Activated T-cell treated with anti-CD3 and anti-CD28 coated beads, Interleukin-2, amount 50 U/mL, for 72 hours (primary cell): ENCODE results near the gene IVD. TPM values are rescaled to one million over a fixed set of nuclear protein-coding genes. Genes with fewer than 3 reads are reported as not detected.
A peak's percentile ranks its signal among the peaks of the same experiment; 100 is the strongest.

Experiments
- ATAC-seq, 2 donors: fragments of 150-1000 bp; cut with Tn5 transposase; replicated peaks in 1 of 2; 2 replicates each; pipeline ENCODE4 v1.10.0; 2021; ENCODE audit warnings: moderate library complexity in 2 of 2, mild to moderate bottlenecking in 1 of 2
- DNase-seq, 2 donors: peaks; one replicate each; pipeline ENCODE4 v3.0.0; 2021 to 2022; ENCODE audit warnings: mixed read lengths in 1 of 2
- H3K27ac Mint-ChIP-seq: one replicate; pipeline ENCODE4 v1.8.0; 2022; ENCODE audit warnings: mild to moderate bottlenecking, moderate library complexity, mixed read lengths
- H3K27me3 Mint-ChIP-seq: one replicate; pipeline ENCODE4 v1.8.0; 2022; ENCODE audit warnings: low read depth, mixed read lengths
- H3K36me3 Mint-ChIP-seq, 2 donors: one replicate each; pipeline ENCODE4 v1.8.0; 2022; ENCODE audit warnings: mixed read lengths in 2 of 2, mild to moderate bottlenecking in 1 of 2; ENCODE audit not compliant: insufficient read depth in 2 of 2
- H3K4me1 Mint-ChIP-seq: one replicate; pipeline ENCODE4 v1.8.0; 2022; ENCODE audit warnings: low read depth, mixed read lengths
- H3K4me3 Mint-ChIP-seq, 2 donors: one replicate each; pipeline ENCODE4 v1.8.0; 2022; ENCODE audit warnings: mild to moderate bottlenecking in 2 of 2, mixed read lengths in 2 of 2, moderate library complexity in 2 of 2
- H3K9me3 Mint-ChIP-seq, 2 donors: one replicate each; pipeline ENCODE4 v1.8.0; 2022; ENCODE audit warnings: mixed read lengths in 2 of 2
- total RNA-seq, 2 donors: library from RNA; stranded (reverse); gene quantifications; one replicate each; pipeline ENCODE4 v1.2.3, GENCODE V29; 2022

IVD gene
- total RNA-seq, result 10 to 100 TPM; 61.2 to 75.5 TPM

- Mint-ChIP-seq H3K9me3 (no peaks in the 10 kb centered on the region), H3K36me3 (peaks cover under 1 to 9% of the 10 kb centered on the region in 2 donors), H3K27me3 (no peaks in the 10 kb centered on the region), H3K27ac (peak within 1 kb of the TSS; percentile 98), H3K4me3 (peak within 1 kb of the TSS; percentile 88 to 99), H3K4me1 (peaks cover 58% of the 10 kb centered on the region)
- ATAC-seq, result peak; percentile 94 to 96
- peak; percentile 93 for DNase-seq
These were observed at the start of gene IVD for GRCh38 chr15:40405501-40406381. Gene IVD (plus strand): TSS chr15:40405795. CDS start chr15:40405828, 33 bp downstream.

- ATAC-seq (no peak), DNase-seq (no peak)
- H3K4me3 Mint-ChIP-seq, result no peak overlapping the region
- no peaks in the 10 kb centered on the region for H3K9me3 Mint-ChIP-seq
- no peaks in the 10 kb centered on the region for H3K36me3 Mint-ChIP-seq
- H3K27me3 Mint-ChIP-seq, result peaks cover 18% of the 10 kb centered on the region
- H3K27ac Mint-ChIP-seq, result no peak overlapping the region
- H3K4me1 Mint-ChIP-seq, result no peaks in the 10 kb centered on the region
These were observed 49.5 kb upstream of the IVD start for GRCh38 chr15:40355976-40356585.

- no peak overlapping the region for H3K27ac Mint-ChIP-seq
- H3K9me3 Mint-ChIP-seq, result no peaks in the 10 kb centered on the region
These were observed 48.3 kb upstream of the IVD start for GRCh38 chr15:40357246-40357645.

GRCh38 chr15:40357723-40358470 is 47.7 kb upstream of the IVD start, which contains the start of gene DISP2:
Gene DISP2 (plus strand): TSS chr15:40358219. CDS start chr15:40358322, 103 bp downstream.
- Mint-ChIP-seq H3K9me3 (no peaks in the 10 kb centered on the region), H3K27me3 (peaks cover 18% of the 10 kb centered on the region), H3K4me1 (no peaks in the 10 kb centered on the region), H3K27ac (no peak within 1 kb of the TSS), H3K4me3 (peak within 1 kb of the TSS; percentile 85 to 91), H3K36me3 (no peaks in the 10 kb centered on the region)
- ATAC-seq, result peak; percentile 94 to 97
- DNase-seq, result peak; percentile 91 to 97

More at GRCh38 chr15:40357246-40357645, 48.3 kb upstream of the IVD start:
- DNase-seq (no peak), ATAC-seq (no peak)
- H3K36me3 Mint-ChIP-seq, result no peaks in the 10 kb centered on the region
- H3K4me1 Mint-ChIP-seq, result no peaks in the 10 kb centered on the region
- H3K4me3 Mint-ChIP-seq, result peak overlapping the region; percentile 85 to 86
- peaks cover 18% of the 10 kb centered on the region for H3K27me3 Mint-ChIP-seq

- Mint-ChIP-seq H3K36me3 (no peaks in the 10 kb centered on the region), H3K27me3 (peaks cover 18% of the 10 kb centered on the region), H3K4me3 (peak overlapping the region; percentile 76 to 91), H3K9me3 (no peaks in the 10 kb centered on the region), H3K4me1 (no peaks in the 10 kb centered on the region), H3K27ac (no peak overlapping the region)
- ATAC-seq (peak; percentile 36 to 56), DNase-seq (peak; percentile 19 to 50)
These were observed 46.9 kb upstream of the IVD start for GRCh38 chr15:40358471-40359353.

GRCh38 chr15:40360015-40360414 is 45.6 kb upstream of the IVD start:
- no peak for ATAC-seq
- no peak overlapping the region for H3K27ac Mint-ChIP-seq
- no peaks in the 10 kb centered on the region for H3K4me1 Mint-ChIP-seq
- no peaks in the 10 kb centered on the region for H3K9me3 Mint-ChIP-seq
- H3K36me3 Mint-ChIP-seq, result no peaks in the 10 kb centered on the region
- no peak for DNase-seq
- H3K27me3 Mint-ChIP-seq, result peaks cover 18% of the 10 kb centered on the region
- no peak overlapping the region for H3K4me3 Mint-ChIP-seq

- peaks cover 14% of the 10 kb centered on the region for H3K27me3 Mint-ChIP-seq
- peaks cover 8% of the 10 kb centered on the region for H3K4me1 Mint-ChIP-seq
- ATAC-seq (no peak), DNase-seq (no peak)
- no peak overlapping the region for H3K27ac Mint-ChIP-seq
- no peaks in the 10 kb centered on the region for H3K36me3 Mint-ChIP-seq
- no peaks in the 10 kb centered on the region for H3K9me3 Mint-ChIP-seq
- H3K4me3 Mint-ChIP-seq, result no peak overlapping the region
These were observed 44.0 kb upstream of the IVD start for GRCh38 chr15:40361640-40362039.

- no peak overlapping the region for H3K27ac Mint-ChIP-seq
- no peaks in the 10 kb centered on the region for H3K9me3 Mint-ChIP-seq
- H3K4me1 Mint-ChIP-seq, result peaks cover 19% of the 10 kb centered on the region
- H3K36me3 Mint-ChIP-seq, result no peaks in the 10 kb centered on the region
- H3K4me3 Mint-ChIP-seq, result no peak overlapping the region
- DNase-seq, result no peak
- no peak for ATAC-seq
- H3K27me3 Mint-ChIP-seq, result peaks cover 5% of the 10 kb centered on the region
These were observed 42.0 kb upstream of the IVD start for GRCh38 chr15:40363611-40364010.

GRCh38 chr15:40364251-40364650 is 41.3 kb upstream of the IVD start:
- H3K27me3 Mint-ChIP-seq, result peaks cover under 1% of the 10 kb centered on the region
- H3K4me1 Mint-ChIP-seq, result peaks cover 19% of the 10 kb centered on the region
- no peaks in the 10 kb centered on the region for H3K9me3 Mint-ChIP-seq
- no peak overlapping the region for H3K27ac Mint-ChIP-seq
- DNase-seq (no peak), ATAC-seq (no peak)
- H3K36me3 Mint-ChIP-seq, result no peaks in the 10 kb centered on the region
- no peak overlapping the region for H3K4me3 Mint-ChIP-seq

- DNase-seq (no peak), ATAC-seq (no peak)
- Mint-ChIP-seq H3K36me3 (no peaks in the 10 kb centered on the region), H3K4me3 (no peak overlapping the region), H3K4me1 (peaks cover 19% of the 10 kb centered on the region), H3K27me3 (no peaks in the 10 kb centered on the region), H3K27ac (no peak overlapping the region), H3K9me3 (no peaks in the 10 kb centered on the region)
These were observed 40.6 kb upstream of the IVD start for GRCh38 chr15:40365016-40365415.

- peak overlapping the region in 1 of 2 donors; percentile 14 for H3K4me3 Mint-ChIP-seq
- H3K27me3 Mint-ChIP-seq, result no peaks in the 10 kb centered on the region
- no peaks in the 10 kb centered on the region for H3K9me3 Mint-ChIP-seq
- ATAC-seq, result no peak
- no peak overlapping the region for H3K27ac Mint-ChIP-seq
- no peaks in the 10 kb centered on the region for H3K36me3 Mint-ChIP-seq
- no peak for DNase-seq
- peaks cover 19% of the 10 kb centered on the region for H3K4me1 Mint-ChIP-seq
These were observed 39.8 kb upstream of the IVD start for GRCh38 chr15:40365624-40366456.
